HK-2 (cell line): ENCODE results near the gene EPHA1.
"Not testable (repeated sequence)": the region's sequence is repeated elsewhere in the genome, so short reads cannot be mapped to it uniquely, and the experiment has no call there.

Source experiments
- DNase-seq: peaks from one replicate; pipeline ENCODE4 v3.0.0-alpha.2; 2018; ENCODE audit not compliant: unreplicated experiment

The EPHA1 gene

DNA sequence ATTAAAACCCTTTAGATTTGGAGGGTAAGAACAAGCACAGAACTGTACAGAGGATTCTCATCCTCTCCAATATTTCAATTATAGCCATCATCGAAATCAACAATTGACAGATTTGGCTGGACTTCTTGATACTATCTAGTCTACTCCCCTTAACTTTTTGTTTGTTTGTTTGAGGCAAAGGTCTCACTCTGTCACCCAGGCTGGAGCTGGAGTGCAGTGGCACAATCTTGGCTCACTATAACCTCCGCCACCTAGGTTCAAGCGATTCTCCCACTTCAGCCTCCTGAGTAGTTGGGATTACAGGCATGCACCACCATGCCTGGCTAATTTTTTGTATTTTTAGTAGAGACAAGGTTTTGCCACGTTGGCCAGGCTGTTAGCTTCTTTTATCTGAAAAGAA, 6.4 kb downstream of the EPHA1 start:
- not testable (repeated sequence) for DNase-seq

DNA sequence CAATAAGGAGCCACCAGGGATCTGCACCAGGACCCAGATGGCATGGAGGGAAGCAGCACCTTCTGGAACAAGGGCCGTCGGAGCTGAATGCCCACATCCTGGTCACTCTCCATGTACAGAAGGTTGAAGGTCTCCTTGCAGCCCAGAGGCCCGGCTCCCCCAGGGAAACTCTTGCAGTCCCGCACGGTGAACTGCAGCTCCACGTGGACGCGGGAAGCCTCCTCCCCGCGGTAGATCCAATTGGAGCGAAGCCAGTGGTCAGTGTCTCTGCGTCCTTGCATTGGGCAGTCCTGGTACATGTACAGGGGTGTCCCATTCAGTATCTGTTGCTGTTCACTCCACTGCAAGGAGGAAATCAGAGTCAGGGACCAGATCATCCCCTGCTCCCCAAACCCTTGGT, 7.4 kb downstream of the EPHA1 start:
- DNase-seq = no peak

DNA sequence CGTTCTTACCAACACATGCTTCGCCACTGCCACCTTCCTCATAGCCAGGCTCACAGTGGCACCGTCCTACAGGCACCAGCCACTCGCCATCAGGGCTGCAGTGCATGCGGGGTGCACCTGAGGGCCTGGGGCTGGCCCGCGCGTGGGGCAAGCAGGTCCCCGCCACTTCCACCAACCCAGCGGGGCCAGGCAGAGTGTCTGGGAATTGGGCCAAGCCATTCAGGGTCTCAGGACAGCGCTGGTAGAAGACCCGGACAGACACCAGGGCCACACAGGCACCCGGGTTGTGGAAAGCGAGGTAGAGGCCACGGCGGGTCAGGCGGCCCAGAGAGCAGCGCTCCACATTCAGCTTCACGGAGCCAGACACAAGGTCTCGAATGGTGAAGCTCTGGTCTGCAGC, 9.0 kb downstream of the EPHA1 start:
- no peak for DNase-seq

DNA sequence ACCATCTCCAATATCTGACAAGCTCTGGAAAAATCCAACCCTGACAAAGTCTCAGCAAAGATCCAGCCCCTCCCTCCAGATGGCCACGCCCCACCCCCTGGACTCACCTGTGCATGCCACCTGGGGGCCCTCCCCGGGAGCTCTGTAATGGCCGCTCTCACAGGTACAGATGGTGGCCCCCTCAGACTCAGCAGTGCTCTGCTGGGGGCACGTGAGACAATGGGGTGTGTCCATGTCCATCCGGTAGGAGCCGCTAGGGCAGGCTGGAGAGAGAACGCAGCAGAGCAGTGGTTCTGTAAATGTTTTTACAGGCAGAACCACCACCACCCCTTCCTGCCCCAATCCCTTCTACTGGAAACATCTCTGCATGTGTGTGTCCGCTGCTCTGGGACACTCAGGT, 9.5 kb downstream of the EPHA1 start:
- DNase-seq = no peak

DNA sequence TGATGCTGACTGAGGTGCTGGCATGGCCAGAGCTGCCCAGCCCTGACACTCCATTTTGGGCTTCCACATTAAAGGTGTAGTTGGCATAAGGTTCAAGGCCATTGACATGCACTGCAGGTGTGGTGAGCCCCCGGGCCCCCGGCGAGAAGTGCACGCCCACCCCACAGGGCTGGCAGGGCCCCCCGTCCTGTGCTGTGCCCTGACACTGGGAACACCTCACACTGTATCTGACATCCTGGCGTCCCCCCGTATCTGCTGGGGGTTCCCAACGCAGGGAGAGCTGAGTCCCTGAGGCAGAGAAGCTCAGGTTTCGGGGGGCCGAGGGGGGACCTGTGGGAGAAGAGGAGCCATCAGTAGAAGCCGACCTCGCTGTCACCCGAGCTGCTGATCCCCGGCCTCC, 10.0 kb downstream of the EPHA1 start:
- DNase-seq = no peak

DNA sequence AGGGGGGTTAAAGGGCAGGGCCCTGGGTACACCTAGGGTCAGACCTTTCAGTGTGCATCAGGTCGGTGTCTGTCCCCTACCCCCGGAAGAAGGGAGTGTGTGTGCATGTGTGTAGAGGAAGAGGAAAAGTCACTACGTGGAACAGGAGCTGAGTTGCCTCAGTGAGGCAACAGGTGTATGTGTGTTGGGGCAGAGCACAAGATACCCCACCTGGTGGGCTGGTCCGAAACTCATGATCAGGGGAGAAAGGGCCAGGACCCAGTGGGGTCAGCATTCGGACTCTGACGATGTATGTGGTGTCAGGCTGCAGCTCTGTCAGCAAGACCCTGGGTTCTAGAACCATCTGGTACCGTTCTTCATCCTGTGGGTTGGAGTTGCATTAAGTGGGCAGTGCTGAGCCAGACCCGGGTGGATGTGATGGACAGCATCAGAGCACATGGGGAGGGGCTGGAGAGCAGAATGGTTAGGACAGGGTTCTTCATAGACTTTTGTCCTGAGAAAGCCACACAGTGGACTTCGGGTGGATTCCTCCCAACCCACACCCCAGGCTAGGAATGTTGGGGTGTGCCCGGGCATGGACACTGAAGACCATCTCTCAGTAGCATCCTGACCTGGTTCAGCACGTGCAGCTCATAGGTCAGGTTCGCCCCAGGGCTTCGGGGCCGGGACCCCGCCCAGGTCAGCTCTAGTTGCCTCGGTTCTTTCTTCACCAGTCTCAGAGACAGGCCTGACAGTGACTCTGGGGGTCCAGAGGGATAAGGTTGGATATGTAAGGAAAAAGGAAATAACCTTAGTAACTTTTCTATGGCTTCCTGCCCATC, 10.7 kb downstream of the EPHA1 start:
- no peak for DNase-seq

DNA sequence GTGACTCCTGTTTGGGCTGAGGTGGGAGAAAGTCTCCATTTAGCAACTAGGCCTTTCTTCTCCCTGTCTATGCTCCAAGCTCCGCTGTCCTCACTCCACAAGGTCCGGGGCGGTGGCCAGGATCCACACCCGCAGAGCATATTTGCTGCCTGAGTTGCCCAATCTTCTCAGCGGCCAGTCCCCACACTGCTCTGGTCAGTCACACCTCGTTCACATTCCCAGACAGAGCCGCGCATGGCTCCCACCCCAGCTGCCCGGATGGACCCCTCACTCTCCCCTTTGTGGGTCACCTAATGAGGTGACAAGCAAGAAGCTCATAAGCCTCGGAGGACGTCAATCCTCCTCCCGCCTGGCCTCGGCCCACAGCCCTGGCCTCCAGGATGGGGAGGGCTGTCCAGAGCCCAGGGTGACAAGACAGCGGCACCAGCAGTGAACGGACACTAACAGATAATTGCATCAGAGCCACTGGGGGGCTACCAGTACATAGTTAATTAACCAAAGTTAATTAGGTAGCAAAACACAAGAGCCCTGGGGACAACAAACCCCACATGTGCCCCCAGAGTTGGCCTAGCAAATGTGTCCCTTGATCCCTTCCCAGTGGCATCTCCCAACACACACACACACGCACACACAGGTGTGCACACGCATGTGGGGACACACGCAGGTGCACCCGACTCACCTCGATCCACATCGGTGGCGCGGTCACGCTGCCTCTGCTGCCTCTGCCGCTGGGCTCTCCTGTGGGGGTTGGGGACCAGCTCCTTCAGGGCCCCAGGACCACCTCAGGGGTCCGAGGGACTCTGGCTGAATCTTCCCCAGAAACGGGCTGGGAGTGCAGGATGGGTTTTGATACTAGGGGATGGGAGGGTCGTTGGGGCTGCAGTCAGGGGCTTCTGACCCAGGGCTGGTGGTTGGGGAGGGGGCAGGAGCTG, 11.8 kb downstream of the EPHA1 start:
- no peak for DNase-seq

DNA sequence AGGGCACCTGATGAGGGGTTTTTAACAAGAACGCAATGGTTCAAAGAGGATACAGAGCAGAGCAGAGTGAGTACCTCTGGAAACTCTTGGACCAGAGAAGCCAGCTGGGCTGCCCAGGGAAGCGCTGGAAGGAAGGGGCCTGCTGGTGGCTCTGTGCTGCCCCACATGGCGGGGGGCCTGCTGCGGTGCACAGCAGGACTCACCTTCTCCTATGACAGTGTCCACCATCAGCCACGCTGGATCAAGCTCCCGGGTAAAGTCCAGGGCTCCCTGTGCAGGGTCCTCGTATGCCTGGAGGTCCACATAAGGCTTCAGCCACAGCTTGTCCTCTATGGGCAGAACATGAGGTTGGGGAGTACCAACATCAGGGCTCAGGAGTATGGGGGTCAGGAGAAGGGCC, 12.5 kb downstream of the EPHA1 start:
- DNase-seq = no peak

DNA sequence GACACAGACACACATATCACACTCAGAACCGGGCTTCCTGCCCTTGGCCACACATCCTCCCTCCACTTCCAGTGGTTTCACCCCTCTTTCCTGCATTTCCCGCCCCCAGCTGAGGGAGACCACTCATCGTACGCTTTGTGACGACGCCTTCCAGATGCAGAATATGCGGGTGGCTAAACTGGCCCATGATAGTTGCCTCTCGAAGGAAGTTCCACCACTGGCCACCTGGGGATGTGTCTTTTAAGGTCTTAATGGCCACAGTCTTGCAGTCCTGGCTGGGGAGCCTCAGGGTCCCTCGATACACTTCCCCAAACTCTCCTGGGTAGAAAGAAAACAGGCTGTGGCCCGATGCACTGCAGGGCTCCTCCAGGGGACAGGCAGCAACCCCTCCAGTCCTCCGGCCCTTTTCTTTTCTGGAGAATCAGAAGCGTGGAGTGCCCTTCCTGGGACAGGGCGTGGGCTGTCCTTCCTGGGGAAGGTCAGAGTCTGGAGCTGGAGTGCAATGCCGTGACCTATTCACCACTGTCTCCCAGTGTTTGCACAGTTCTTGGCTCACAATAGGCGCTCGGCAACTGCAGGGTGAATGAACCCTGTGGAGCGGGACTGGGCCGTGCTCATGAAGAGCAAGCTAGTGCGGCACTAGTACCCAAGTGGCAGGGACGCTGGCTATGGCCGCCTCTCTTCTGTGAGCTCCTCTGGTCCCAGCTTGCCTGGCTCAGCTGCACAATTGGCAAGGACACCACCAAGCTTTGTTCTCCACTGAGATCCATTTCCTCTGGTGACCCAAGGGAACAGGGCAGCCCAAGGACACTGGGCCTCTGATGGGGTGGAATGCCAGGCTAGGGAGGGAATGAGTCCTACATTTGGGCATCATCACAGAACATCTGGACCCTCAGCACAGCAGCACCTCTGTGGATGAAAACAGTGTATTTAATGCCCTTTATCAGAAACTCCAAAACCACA, 13.2 kb downstream of the EPHA1 start:
- no peak for DNase-seq

DNA sequence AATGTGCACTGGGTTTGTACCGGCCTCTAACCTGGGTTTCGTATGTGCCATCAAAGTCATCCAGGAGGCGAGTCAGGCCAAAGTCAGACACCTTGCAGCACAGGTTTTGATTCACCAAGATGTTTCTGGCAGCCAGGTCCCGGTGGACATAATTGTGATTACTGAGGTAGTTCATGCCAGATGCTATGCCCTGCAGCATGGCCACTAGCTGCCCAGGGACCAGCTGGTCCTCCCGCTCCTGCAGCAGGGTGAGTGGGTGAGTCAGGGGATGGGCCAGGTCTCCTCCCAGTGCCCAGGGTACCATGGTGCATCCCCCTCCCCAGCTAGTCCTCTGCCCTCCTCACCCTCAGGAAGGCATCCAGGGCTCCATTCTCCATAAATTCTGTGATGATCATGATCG, 13.9 kb downstream of the EPHA1 start:
- DNase-seq = no peak

DNA sequence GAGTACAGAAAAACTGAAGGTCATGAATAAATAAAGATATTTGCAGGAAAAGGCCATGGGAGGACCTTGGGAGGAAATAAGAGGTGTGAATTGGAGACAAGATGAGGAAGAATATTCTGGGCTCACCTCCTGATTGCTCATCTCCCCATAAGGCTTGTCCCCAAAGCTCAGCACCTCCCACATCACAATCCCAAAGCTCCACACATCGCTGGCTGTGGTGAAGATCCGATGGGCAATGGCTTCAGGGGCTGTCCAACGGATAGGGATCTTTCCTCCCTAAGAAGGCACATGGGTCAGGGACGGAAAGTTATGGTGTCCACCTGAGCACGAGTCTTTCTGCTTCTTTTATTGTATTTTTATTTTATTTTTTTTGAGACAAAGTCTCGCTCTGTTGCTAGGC, 14.6 kb downstream of the EPHA1 start:
- DNase-seq = peak; percentile 20

DNA sequence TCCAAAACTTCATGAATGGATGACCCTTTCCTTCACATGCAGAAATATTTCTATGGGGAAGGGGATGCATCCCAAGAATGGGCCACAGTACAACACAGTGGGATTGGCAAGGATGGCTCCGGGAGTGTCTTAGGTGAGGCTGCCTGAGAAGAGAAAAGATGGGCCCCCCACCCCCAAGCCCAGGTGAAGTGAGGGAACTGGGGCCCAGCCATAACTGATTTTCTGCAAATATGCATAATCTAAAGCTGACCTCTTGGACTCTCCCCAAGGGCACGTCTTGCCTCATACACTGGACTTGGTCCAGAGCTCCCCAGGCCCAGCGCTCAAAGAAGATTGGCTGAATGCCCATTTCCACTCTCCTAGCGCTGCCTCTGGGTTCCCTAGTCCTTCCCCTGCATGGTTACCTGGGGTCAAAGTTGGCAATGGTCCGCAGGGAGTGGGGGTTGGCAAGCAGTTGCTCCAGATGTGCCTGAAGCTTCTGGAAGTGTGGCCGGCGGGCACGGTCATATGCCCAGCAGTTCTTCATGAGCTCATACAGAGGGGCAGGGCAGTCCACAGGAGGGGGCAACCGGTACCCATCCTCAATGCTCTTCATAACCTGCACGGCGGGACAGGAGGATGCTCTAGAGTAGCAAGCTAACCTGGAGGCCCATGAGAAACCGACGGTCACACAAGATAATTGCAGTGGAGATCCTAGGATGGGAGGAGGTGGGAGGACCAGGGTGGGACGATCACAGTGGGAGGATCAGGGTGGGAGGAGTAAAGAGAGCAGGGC, 15.2 kb downstream of the EPHA1 start:
- DNase-seq = peak; percentile 28

DNA sequence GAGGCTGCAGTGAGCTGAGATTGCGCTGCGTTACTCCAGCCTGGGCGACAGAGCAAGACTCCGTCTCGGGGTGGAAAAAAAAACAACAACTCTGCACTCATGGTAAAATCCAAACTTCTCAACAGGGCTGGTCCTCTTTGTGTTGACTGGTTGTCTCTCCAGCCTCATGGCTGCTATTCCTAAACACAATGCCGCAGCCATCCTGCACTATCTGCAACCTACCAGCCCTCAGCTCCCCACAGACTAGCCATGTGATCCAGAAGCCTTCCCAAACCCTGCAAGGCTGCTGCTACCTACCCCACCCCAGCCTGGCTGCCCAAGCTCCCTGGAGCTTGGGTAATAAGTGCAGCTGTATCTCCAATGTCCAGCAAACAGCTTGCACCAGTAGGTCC, 15.8 kb downstream of the EPHA1 start:
- no peak for DNase-seq

DNA sequence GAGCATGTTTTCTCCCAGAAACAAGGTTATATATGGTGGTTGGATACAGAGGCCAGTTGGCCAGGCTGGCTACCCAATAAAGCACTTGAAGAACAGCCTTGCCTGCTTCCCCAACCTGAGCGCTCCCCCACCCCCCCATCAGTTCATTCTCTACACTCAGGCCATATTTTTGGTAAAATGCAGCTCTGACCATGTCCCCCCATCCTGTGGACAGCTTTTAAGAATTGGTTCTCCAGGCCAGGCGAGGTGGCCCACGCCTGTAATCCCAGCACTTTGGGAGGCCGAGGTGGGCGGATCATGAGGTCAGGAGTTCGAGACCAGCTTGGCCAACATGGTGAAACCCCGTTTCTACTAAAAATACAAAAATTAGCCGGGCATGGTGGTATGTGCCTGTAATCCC, 16.2 kb downstream of the EPHA1 start:
- not testable (repeated sequence) for DNase-seq

DNA sequence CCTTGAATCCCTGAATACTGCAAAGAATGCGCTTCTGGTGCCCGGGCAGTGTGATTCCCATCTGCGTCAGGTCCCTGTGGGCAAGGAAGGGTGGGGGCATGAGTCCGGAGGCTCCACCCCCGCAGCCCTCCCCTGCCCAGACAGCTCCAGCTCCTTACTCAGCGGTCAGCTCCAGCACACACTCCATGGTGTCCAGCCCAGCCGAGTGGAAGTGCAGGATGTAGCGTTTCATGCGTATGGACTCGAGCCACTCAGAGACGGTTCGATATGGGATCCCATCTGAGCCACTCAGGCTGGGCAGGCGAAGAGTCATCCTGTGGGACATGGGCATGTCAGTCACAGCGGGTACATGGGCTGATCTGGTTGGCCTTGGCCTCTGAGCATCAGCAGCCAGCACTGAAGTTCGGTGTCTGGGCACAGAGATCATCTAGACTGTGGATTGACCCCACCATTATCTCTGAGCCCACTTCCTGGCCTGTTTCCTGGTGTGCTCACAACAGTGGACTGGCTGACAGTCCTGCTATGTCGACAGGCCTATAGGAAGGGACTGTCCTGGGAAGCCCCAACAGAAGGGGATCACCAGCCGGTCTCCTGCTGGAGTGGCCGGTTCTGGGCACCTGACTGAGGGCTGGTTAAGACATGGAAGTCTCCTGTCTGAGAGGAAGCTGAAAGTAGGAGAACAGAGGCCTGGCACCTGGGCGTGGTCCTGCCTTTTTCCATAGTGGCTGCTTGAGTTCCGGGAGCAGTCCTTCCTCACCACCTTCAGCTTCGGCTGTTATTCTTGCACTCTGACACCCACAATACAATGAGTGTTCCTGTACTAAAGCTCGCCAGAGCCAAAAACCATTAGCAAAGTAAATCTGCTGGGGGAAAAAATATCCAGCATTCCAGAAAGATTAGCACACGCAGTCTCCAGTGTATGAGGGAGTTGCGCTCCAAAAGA, 16.9 kb downstream of the EPHA1 start:
- peak; percentile 20 for DNase-seq

DNA sequence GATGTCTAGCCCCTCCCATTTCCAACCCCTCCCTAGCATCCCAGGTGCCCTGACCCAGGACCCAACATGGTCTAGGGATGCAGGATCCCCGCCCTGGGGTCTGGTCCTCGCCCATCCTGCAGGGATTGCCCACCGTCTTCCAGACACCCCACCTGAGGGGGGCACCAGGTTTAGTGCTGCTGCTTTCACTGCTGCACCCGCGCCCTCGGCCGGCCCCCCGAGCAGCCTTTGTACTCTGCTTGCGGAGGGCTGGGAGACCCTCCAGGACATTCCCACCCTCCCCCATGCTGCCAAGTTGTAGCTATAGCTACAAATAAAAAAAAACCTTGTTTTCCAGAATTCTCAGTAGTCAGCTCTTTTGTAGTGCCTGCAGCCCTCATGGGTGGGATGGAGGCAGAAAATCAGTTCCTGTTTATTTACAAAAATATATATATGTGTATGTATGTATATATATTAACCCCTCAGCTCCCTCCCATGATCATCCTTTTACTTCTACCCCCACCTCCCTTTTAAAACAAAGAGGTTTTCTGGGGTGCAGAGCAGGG, 17.8 kb downstream of the EPHA1 start:
- no peak for DNase-seq

DNA sequence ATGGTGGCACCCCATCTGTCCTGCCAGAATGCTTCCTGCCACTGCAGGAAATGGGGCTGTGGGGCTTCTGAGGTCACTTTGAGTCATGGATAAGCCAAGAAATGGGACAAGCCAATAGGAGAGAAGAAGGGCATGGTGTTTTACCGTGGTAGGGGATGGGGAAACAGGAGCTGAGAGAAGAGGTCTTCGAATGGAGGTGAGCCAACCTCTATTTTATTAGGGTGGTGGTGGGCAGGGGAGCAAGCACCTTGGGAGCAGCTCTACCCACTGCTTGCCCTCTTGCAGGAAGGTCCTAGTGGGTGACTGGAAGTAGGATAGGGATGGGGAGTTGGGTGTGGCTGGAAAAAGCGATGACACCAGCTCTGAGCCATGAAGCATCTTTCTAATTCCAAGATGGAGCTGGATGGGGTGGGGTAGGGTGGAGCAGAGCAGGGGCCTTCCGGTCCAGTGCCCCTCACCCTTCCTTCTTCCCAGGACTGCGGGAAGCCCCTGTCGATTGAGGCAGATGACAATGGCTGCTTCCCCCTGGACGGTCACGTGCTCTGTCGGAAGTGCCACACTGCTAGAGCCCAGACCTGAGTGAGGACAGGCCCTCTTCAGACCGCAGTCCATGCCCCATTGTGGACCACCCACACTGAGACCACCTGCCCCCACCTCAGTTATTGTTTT, 18.4 kb downstream of the EPHA1 start:
- DNase-seq = no peak

DNA sequence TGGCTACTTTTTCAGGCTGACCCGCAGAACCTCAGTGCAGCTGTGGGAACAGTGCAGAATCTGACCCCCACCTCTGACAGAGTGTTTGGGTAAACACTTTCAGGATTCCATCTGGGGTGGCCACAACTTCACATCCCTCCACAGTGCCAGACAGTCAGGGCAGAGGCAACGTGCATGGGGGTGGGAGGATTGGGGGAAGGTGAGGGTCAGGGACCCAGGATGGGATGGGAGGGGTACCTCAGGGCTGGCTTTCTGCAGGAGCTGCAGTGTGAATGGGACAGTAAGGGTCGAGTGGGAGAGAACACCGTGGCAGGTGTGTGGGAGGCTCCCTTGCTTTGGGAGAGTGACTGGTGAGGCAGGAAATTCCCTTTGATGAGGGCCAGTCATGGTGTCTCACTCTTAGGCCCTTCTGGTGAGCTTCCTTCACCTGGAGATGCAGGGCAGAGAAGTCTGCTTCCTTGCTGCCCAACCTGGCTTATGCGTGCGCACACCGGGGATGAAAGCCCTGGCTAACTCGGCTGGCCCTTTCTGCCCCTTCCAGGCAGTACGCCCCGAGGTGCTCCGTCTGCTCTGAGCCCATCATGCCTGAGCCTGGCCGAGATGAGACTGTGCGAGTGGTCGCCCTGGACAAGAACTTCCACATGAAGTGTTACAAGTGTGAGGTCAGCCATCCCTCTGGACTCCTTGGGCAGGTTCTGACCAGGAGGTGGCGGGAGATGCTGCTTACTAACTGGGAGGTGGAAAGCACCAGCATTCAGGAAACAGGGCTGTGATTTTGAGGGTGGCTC, 19.1 kb downstream of the EPHA1 start:
- no peak for DNase-seq
